ENCODE data around the gene FAM110A.

- no peak for TF ChIP-seq CTCF (IDR thresholded peaks at IDR 0.05; ENCODE audit: low read depth, low read length)
- no peak for TF ChIP-seq MAX (IDR thresholded peaks at IDR 0.05; ENCODE audit: low read depth, low read length)
Measured at GRCh38 chr20:871948-872347, 38.4 kb downstream of the FAM110A start.

Data from NB4 (cell line).